ENCODE data around the gene ARL16.

- TF ChIP-seq POLR2AphosphoS5 (IDR thresholded peaks at IDR 0.05; ENCODE audit: low read depth, low read length): no peak
- TF ChIP-seq EZH2 (IDR thresholded peaks at IDR 0.05): no peak
- no peak for TF ChIP-seq CTCF (IDR thresholded peaks at IDR 0.05 in 2 of 3, conservative IDR thresholded peaks at IDR 0.05 in 1 of 3; ENCODE audit: borderline replicate concordance in 1 of 3, insufficient read depth in 1 of 3, low read depth in 2 of 3, low read length in 2 of 3)
- TF ChIP-seq SP1 (IDR thresholded peaks at IDR 0.05; ENCODE audit: low read depth): no peak
- no peak for TF ChIP-seq ZNF274 (IDR thresholded peaks at IDR 0.05; ENCODE audit: low read depth, low read length)
- TF ChIP-seq POLR2A (IDR thresholded peaks at IDR 0.05; ENCODE audit: borderline replicate concordance, extremely low read depth, insufficient read depth, insufficient read length): no peak
- no peak for TF ChIP-seq TCF7L2 (IDR thresholded peaks at IDR 0.05; ENCODE audit: borderline replicate concordance, extremely low read depth, insufficient read depth, insufficient read length)
- TF ChIP-seq JUND (IDR thresholded peaks at IDR 0.05): no peak
- TF ChIP-seq FOSL1 (IDR thresholded peaks at IDR 0.05; ENCODE audit: low read depth): no peak
- no peak for TF ChIP-seq CEBPB (IDR thresholded peaks at IDR 0.05; ENCODE audit: low read depth)
- TF ChIP-seq REST (IDR thresholded peaks at IDR 0.05; ENCODE audit: low read depth): no peak
- TF ChIP-seq SIN3A (IDR thresholded peaks at IDR 0.05; ENCODE audit: low read depth): no peak
- TF ChIP-seq ZFX (IDR thresholded peaks at IDR 0.05): no peak
These were observed 6.7 kb downstream of the ARL16 start for GRCh38 chr17:81676906-81677305.
